HepG2 (cell line): Measurements from ENCODE around the gene DTNB. TPM values are rescaled to one million over a fixed set of nuclear protein-coding genes. Genes with fewer than 3 reads are reported as not detected.
A peak's percentile ranks its signal among the peaks of the same experiment; 100 is the strongest.

Experiments
- ATAC-seq: fragments of 200-7000 bp; cut with Tn5 transposase; 3 replicates; pipeline ENCODE4 v1.9.1; 2020; ENCODE audit warnings: mild to moderate bottlenecking, moderate library complexity
- BruUV-seq: library from RNA; stranded (reverse); fragments of 400-500 nt; replicated peaks from 2 replicates; lab custom pipeline; 2021; lab: Mats Ljungman, UMichigan
- CTCF ChIA-PET: fragments of 300-600 bp; formaldehyde crosslinking; extraction: SDS; loops from one replicate; lab custom pipeline; 2021; ENCODE audit warnings: low total read pairs, inconsistent platforms, low intra/inter-chr PET ratio; lab: Yijun Ruan, JAX
- POLR2A ChIA-PET: fragments of 350-600 bp; sonication (Branson Sonifier 250); formaldehyde crosslinking; loops from one replicate; lab custom pipeline; 2020; ENCODE audit warnings: antibody characterized with exemption, inconsistent platforms; lab: Yijun Ruan, JAX
- DNase-seq: peaks from one replicate; pipeline ENCODE4 v3.0.0-alpha.2; 2015; ENCODE audit warnings: low spot score
- FAIRE-seq: peaks from 3 replicates; lab custom pipeline; 2011; peaks lifted over from hg19 to GRCh38; lab: Jason Lieb, UNC
- H2AFZ ChIP-seq: one replicate; pipeline ENCODE4 v1.6.1; 2011; ENCODE audit warnings: low read length, inconsistent platforms
- H3K27ac ChIP-seq: fragments of 300-600 bp; 3 replicates; pipeline ENCODE4 v1.8.0; 2011; ENCODE audit warnings: mixed run types, mild to moderate bottlenecking, mixed read lengths, low read length, inconsistent platforms; ENCODE audit not compliant: insufficient read depth; ENCODE audit errors: extremely low read length
- H3K27me3 ChIP-seq, 2 experiments: fragments of 200-600 bp in 1 of 2; 2 replicates in 1 of 2; 3 replicates in 1 of 2; pipeline versions ENCODE4 v1.6.0 to v1.8.0; 2011; ENCODE audit warnings: low read length in 2 of 2, mild to moderate bottlenecking in 2 of 2, moderate library complexity in 2 of 2, inconsistent platforms in 1 of 2; ENCODE audit not compliant: insufficient read depth in 2 of 2, control insufficient read depth in 1 of 2
- H3K36me3 ChIP-seq, 2 experiments: fragments of 200-600 bp in 1 of 2; replicated peaks in 1 of 2; 2 replicates in 1 of 2; 3 replicates in 1 of 2; pipeline versions ENCODE4 v1.5.1 to v1.8.0; 2011; ENCODE audit warnings: low read length in 2 of 2, inconsistent platforms in 1 of 2; ENCODE audit not compliant: insufficient read depth in 2 of 2, control insufficient read depth in 1 of 2
- H3K4me1 ChIP-seq: 2 replicates; pipeline ENCODE4 v1.5.1; 2012; ENCODE audit warnings: low read length, inconsistent platforms; ENCODE audit not compliant: insufficient read depth
- H3K4me2 ChIP-seq: 2 replicates; pipeline ENCODE4 v1.6.0; 2011; ENCODE audit warnings: low read depth, low read length, inconsistent platforms
- H3K4me3 ChIP-seq, 3 experiments: fragments of 200-600 bp in 1 of 3; sonication (generic), shearing (Covaris generic) in 1 of 3; replicated peaks in 1 of 3; 2 replicates each; pipeline ENCODE4 v1.5.1; 2011 to 2016; ENCODE audit warnings: low read length in 3 of 3, inconsistent platforms in 2 of 3, low read depth in 2 of 3, mild to moderate bottlenecking in 2 of 3, control low read depth in 1 of 3, mixed read lengths in 1 of 3; ENCODE audit not compliant: insufficient read depth in 1 of 3
- H3K79me2 ChIP-seq: one replicate; pipeline ENCODE4 v1.6.1; 2011; ENCODE audit warnings: low read length, inconsistent platforms; ENCODE audit not compliant: insufficient read depth
- H3K9ac ChIP-seq: 2 replicates; pipeline ENCODE4 v1.6.0; 2011; ENCODE audit warnings: mild to moderate bottlenecking, low read depth, low read length, inconsistent platforms; ENCODE audit not compliant: insufficient read depth
- H3K9me3 ChIP-seq: 2 replicates; pipeline ENCODE4 v1.5.1; 2012; ENCODE audit warnings: mild to moderate bottlenecking, low read length
- H4K20me1 ChIP-seq: 2 replicates; pipeline ENCODE4 v1.6.0; 2011; ENCODE audit warnings: inconsistent platforms, mild to moderate bottlenecking, low read length, moderate library complexity; ENCODE audit not compliant: insufficient read depth
- GABPB1 ChIP-seq: IDR thresholded peaks from 2 replicates; pipeline ENCODE4 v1.6.1; 2016; ENCODE audit warnings: mild to moderate bottlenecking, missing genetic modification reagents, moderate library complexity, missing compliant biosample characterization
- KAT8 ChIP-seq: IDR thresholded peaks from 2 replicates; pipeline ENCODE4 v1.6.1; 2016; ENCODE audit warnings: missing genetic modification reagents, missing compliant biosample characterization
- U2AF1 ChIP-seq: fragments of 200-400 bp; formaldehyde crosslinking; optimal IDR thresholded peaks from 2 replicates; pipeline ENCODE3; 2017; ENCODE audit warnings: mild to moderate bottlenecking, low read depth, low read length
- YY1 ChIP-seq: IDR thresholded peaks from 2 replicates; pipeline ENCODE4 v1.6.1; 2011; ENCODE audit warnings: low read length, low read depth, moderate library complexity, mild to moderate bottlenecking; ENCODE audit not compliant: insufficient read depth, insufficient replicate concordance
- ZNF720 ChIP-seq: sonication (generic); formaldehyde crosslinking; IDR thresholded peaks from 2 replicates; pipeline ENCODE4 v1.4.0; 2020; ENCODE audit warnings: missing genetic modification reagents
- WGBS: methylation state at CpG from one replicate; pipeline ENCODE4 v1.1.6; 2017; ENCODE audit warnings: low lambda C conversion rate; 5-methylcytosine and 5-hydroxymethylcytosine counted together
- in situ Hi-C: cut with HindIII; loops from 2 replicates; pipeline ENCODE4 v1.10.0; 2017; ENCODE audit warnings: low pct_unique_long_range_greater_than_20kb; ENCODE audit not compliant: extremely low pct_ligation_motif_present
- intact Hi-C: fragments of 100-400 bp; cut with micrococcal nuclease; formaldehyde crosslinking; loops from one replicate; pipeline ENCODE4 v1.10.0; 2022; ENCODE audit not compliant: unreplicated experiment
- polyA plus RNA-seq, 8 experiments: library from polyadenylated mRNA; depleted of rRNA in 3 of 8; stranded (reverse) in 7 of 8; unstranded in 1 of 8; fragments of >200 nt; fragmentation: Illumina TruSeq in 4 of 8; extraction: Trizol in 4 of 8; gene quantifications; 2 replicates each; pipeline versions ENCODE4 v1.2.1 to v1.2.3, GENCODE V29; 2011 to 2016; ENCODE audit warnings: low read depth in 4 of 8, missing spikeins in 1 of 8, mixed read lengths in 1 of 8; ENCODE audit not compliant: insufficient read depth in 1 of 8
- total RNA-seq, 5 experiments: library from RNA; depleted of rRNA; stranded (reverse); fragments of >200 nt; fragmentation: Illumina TruSeq; extraction: Trizol; gene quantifications; 2 replicates each; pipeline ENCODE4 v1.2.3, GENCODE V29; 2016; ENCODE audit warnings: low read depth in 1 of 5
- TF ChIP-seq, protein P1 (sequence below): sonication (generic); formaldehyde crosslinking; IDR thresholded peaks from 2 replicates; pipeline ENCODE4 v1.4.0; 2020; ENCODE audit warnings: mild to moderate bottlenecking, missing genetic modification reagents

DTNB gene
- total and polyA plus RNA-seq, 2 of the 13 experiments (the other 11 are each of a cell fraction or from before 2014, with no cell fraction given) = 14.4 to 23.9 TPM

DNA sequence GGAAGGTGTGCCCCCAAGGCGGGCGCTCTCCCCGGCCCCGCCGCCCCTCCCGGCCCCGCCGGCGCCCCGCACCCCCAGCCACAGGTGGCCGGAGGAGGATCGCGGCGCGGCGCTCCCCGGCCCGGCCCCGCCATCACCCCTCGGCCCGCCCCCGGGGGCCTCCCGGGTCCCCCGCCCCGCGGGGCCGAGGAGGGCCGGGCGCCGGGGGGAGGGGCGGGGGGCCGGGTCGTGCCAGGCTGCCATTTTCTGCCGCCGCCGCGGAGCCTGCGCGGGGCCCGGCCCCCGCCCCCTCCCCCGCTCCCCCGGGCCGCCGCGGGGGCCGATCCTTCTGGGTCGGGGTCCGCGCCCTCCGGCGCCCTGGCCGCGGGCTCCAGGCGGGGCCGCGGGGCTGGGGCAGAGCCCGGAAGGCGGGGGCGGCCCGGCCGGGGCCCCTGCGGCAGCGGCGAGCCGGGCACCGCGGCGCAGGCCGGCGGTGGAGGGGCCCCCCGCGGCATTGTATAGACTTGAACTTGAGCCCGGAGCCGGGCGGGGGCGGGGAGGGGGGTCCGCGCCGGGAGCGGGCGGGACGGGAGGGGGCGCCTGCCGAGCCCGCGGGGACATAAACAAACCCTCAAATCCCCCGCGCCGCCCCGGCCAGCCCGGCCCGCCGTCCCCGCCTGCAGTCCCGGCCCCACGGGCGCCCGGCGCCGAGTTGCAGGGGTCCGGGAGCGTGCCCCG lies 332.2 kb downstream of the DTNB start:
- no CpG with 5 or more reads among the region's 104 CpGs for WGBS
- Histone ChIP-seq H3K79me2 (no peaks in the 10 kb centered on the region), H3K36me3 (no peaks in the 10 kb centered on the region), H2AFZ (no peak overlapping the region), H3K9ac (no peak overlapping the region), H3K4me3 (peak overlapping the region; percentile 53 to 81 (median 64); a peak in 4 of 6 replicates), H3K27me3 (peaks cover 0 to 20% of the 10 kb centered on the region in 2 experiments; a peak in 2 of 5 replicates), H4K20me1 (no peaks in the 10 kb centered on the region; the same call in 1 of the 2 replicates), H3K9me3 (no peaks in the 10 kb centered on the region), H3K4me1 (peaks cover 26% of the 10 kb centered on the region), H3K4me2 (peak overlapping the region; percentile 69; the same call in 1 of the 2 replicates), H3K27ac (no peak overlapping the region)
- intact Hi-C loops = no loop called here
- ATAC-seq (no peak), FAIRE-seq (no peak), DNase-seq (no peak)
- in situ Hi-C loops = no loop called here
- no TSS peak for BruUV-seq
- POLR2A ChIA-PET = no interaction called here
- no peak for TF ChIP-seq KAT8
- TF ChIP-seq, protein P1, sequence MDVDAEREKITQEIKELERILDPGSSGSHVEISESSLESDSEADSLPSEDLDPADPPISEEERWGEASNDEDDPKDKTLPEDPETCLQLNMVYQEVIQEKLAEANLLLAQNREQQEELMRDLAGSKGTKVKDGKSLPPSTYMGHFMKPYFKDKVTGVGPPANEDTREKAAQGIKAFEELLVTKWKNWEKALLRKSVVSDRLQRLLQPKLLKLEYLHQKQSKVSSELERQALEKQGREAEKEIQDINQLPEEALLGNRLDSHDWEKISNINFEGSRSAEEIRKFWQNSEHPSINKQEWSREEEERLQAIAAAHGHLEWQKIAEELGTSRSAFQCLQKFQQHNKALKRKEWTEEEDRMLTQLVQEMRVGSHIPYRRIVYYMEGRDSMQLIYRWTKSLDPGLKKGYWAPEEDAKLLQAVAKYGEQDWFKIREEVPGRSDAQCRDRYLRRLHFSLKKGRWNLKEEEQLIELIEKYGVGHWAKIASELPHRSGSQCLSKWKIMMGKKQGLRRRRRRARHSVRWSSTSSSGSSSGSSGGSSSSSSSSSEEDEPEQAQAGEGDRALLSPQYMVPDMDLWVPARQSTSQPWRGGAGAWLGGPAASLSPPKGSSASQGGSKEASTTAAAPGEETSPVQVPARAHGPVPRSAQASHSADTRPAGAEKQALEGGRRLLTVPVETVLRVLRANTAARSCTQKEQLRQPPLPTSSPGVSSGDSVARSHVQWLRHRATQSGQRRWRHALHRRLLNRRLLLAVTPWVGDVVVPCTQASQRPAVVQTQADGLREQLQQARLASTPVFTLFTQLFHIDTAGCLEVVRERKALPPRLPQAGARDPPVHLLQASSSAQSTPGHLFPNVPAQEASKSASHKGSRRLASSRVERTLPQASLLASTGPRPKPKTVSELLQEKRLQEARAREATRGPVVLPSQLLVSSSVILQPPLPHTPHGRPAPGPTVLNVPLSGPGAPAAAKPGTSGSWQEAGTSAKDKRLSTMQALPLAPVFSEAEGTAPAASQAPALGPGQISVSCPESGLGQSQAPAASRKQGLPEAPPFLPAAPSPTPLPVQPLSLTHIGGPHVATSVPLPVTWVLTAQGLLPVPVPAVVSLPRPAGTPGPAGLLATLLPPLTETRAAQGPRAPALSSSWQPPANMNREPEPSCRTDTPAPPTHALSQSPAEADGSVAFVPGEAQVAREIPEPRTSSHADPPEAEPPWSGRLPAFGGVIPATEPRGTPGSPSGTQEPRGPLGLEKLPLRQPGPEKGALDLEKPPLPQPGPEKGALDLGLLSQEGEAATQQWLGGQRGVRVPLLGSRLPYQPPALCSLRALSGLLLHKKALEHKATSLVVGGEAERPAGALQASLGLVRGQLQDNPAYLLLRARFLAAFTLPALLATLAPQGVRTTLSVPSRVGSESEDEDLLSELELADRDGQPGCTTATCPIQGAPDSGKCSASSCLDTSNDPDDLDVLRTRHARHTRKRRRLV (CRISPR knock-in tag) = no peak
- peak; percentile 17; the same call in 1 of the 2 replicates for TF ChIP-seq GABPB1 (CRISPR knock-in tag)
- TF ChIP-seq ZNF720 = no peak
- TF ChIP-seq U2AF1 = no peak
- peak; percentile 35 for TF ChIP-seq YY1
- TF ChIP-seq, all 625 proteins: peak for 2
- CTCF ChIA-PET = interaction anchor here (2.1 kb wide), 1 partner anchor 35 kb away, joined by 15 read pairs; no protein-coding TSS in a partner anchor
